ENCODE measurements around the gene FPGS. TPM values are rescaled to one million over a fixed set of nuclear protein-coding genes. Genes with fewer than 3 reads are reported as not detected.

FPGS gene
- total RNA-seq, 1 experiment from 2014 or later, result 164 TPM

GRCh38 chr9:127803507-127804352 is 1.0 kb downstream of the FPGS start:
- in situ Hi-C loops (cut with HindIII; ENCODE audit: low sequenced_read_pairs), result no loop called here
- DNase-seq (ENCODE audit: low spot score), result peak; percentile 67

- peak; percentile 23 for DNase-seq (ENCODE audit: low spot score)
- in situ Hi-C loops (cut with HindIII; ENCODE audit: low sequenced_read_pairs), result no loop called here
Observed at GRCh38 chr9:127805620-127806019, 2.9 kb downstream of the FPGS start.

- in situ Hi-C loops (cut with HindIII; ENCODE audit: low sequenced_read_pairs), result no loop called here
- no peak for DNase-seq (ENCODE audit: low spot score)
Observed at GRCh38 chr9:127806871-127807270, 4.2 kb downstream of the FPGS start.

GRCh38 chr9:127808347-127809001 is 5.8 kb downstream of the FPGS start:
- DNase-seq (ENCODE audit: low spot score), result no peak
- in situ Hi-C loops (cut with HindIII; ENCODE audit: low sequenced_read_pairs), result no loop called here

GRCh38 chr9:127809002-127809539 is 6.4 kb downstream of the FPGS start:
- in situ Hi-C loops (cut with HindIII; ENCODE audit: low sequenced_read_pairs), result no loop called here
- no peak for DNase-seq (ENCODE audit: low spot score)

- in situ Hi-C loops (cut with HindIII; ENCODE audit: low sequenced_read_pairs), result no loop called here
- DNase-seq (ENCODE audit: low spot score), result no peak
Observed at GRCh38 chr9:127809540-127810377, 7.1 kb downstream of the FPGS start.

GRCh38 chr9:127810378-127811187 is 7.9 kb downstream of the FPGS start:
- in situ Hi-C loops (cut with HindIII; ENCODE audit: low sequenced_read_pairs), result no loop called here
- no peak for DNase-seq (ENCODE audit: low spot score)

- DNase-seq (ENCODE audit: low spot score), result no peak
- in situ Hi-C loops (cut with HindIII; ENCODE audit: low sequenced_read_pairs), result no loop called here
Observed at GRCh38 chr9:127812011-127812410, 9.3 kb downstream of the FPGS start.

GRCh38 chr9:127812936-127813675 is 10.4 kb downstream of the FPGS start:
- in situ Hi-C loops (cut with HindIII; ENCODE audit: low sequenced_read_pairs), result no loop called here
- no peak for DNase-seq (ENCODE audit: low spot score)

GRCh38 chr9:127813686-127814226 is 11.1 kb downstream of the FPGS start:
- no peak for DNase-seq (ENCODE audit: low spot score)
- in situ Hi-C loops (cut with HindIII; ENCODE audit: low sequenced_read_pairs), result no loop called here

- no peak for DNase-seq (ENCODE audit: low spot score)
- in situ Hi-C loops (cut with HindIII; ENCODE audit: low sequenced_read_pairs), result no loop called here
Observed at GRCh38 chr9:127814619-127815511, 12.2 kb downstream of the FPGS start.

- in situ Hi-C loops (cut with HindIII; ENCODE audit: low sequenced_read_pairs), result no loop called here
- DNase-seq (ENCODE audit: low spot score), result no peak
Observed at GRCh38 chr9:127815512-127816361, 13.1 kb downstream of the FPGS start.

- DNase-seq (ENCODE audit: low spot score), result no peak
- in situ Hi-C loops (cut with HindIII; ENCODE audit: low sequenced_read_pairs), result no loop called here
Observed at GRCh38 chr9:127816362-127816725, 13.7 kb downstream of the FPGS start.

GRCh38 chr9:127816728-127817127 is 14.0 kb downstream of the FPGS start:
- no peak for DNase-seq (ENCODE audit: low spot score)
- in situ Hi-C loops (cut with HindIII; ENCODE audit: low sequenced_read_pairs), result no loop called here

GRCh38 chr9:127817881-127818434 is 15.3 kb downstream of the FPGS start:
- in situ Hi-C loops (cut with HindIII; ENCODE audit: low sequenced_read_pairs), result no loop called here

GRCh38 chr9:127818574-127818973 is 15.9 kb downstream of the FPGS start:
- in situ Hi-C loops (cut with HindIII; ENCODE audit: low sequenced_read_pairs), result no loop called here
- no peak for DNase-seq (ENCODE audit: low spot score)

More at GRCh38 chr9:127817881-127818434, 15.3 kb downstream of the FPGS start:
- peak; percentile 75 for DNase-seq (ENCODE audit: low spot score)

All from G401 (cell line).